LHCN-M2 (cell line): ENCODE measurements around the gene KSR1. TPM values are rescaled to one million over a fixed set of nuclear protein-coding genes. Genes with fewer than 3 reads are reported as not detected.
"Not testable (repeated sequence)": the region's sequence is repeated elsewhere in the genome, so short reads cannot be mapped to it uniquely, and the experiment has no call there.

Source experiments
- DNase-seq: peaks from one replicate; pipeline ENCODE4 v3.0.0-alpha.2; 2012; ENCODE audit warnings: low read depth
- total RNA-seq: library from RNA; depleted of rRNA; stranded (reverse); fragments of >200 nt; gene quantifications from 2 replicates; pipeline ENCODE4 v1.2.3, GENCODE V29; 2014

The KSR1 gene
- total RNA-seq, 1 experiment from 2014 or later: 6.0 TPM

DNA sequence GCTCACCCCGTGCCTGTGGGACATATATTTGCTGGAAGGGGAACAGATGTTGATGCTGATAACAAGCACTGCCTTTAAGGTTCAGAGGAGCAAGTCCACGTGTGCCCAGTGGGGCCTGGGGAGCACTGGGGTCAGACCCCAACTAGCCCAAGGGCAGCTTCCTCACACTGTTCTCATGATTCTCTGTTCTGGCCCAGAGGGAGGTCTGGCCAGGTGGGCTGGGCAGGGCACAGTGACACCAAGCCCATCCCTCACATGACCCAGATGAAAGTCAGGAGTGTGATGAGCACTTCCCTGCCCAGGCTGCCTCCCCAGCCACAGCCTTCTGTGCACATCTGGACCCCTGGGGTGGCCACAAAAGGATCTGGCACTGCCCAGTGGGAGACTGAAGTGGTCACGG lies 29.8 kb upstream of the KSR1 start:
- not testable (repeated sequence) for DNase-seq

DNA sequence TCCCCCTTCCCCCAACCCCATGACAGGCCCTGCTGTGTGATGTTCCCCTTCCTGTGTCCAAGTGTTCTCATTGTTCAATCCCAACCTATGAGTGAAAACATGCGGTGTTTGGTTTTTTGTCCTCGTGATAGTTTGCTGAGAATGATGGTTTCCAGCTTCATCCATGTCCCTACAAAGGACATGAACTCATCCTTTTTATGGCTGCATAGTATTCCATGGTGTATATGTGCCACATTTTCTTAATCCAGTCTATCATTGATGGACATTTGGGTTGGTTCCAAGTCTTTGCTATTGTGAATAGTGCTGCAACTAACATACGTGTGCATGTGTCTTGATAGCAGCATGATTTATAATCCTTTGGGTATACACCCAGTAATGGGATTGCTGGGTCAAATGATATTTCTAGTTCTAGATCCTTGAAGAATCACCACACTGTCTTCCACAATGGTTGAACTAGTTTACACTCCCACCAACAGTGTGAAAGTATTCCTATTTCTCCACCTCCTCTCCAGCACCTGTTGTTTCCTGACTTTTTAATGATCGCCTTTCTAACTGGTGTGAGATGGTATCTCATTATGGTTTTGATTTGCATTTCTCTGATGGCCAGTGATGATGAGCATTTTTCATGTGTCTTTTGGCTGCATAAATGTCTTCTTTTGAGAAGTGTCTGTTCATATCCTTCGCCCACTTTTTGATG lies 28.9 kb upstream of the KSR1 start:
- DNase-seq: not testable (repeated sequence)

DNA sequence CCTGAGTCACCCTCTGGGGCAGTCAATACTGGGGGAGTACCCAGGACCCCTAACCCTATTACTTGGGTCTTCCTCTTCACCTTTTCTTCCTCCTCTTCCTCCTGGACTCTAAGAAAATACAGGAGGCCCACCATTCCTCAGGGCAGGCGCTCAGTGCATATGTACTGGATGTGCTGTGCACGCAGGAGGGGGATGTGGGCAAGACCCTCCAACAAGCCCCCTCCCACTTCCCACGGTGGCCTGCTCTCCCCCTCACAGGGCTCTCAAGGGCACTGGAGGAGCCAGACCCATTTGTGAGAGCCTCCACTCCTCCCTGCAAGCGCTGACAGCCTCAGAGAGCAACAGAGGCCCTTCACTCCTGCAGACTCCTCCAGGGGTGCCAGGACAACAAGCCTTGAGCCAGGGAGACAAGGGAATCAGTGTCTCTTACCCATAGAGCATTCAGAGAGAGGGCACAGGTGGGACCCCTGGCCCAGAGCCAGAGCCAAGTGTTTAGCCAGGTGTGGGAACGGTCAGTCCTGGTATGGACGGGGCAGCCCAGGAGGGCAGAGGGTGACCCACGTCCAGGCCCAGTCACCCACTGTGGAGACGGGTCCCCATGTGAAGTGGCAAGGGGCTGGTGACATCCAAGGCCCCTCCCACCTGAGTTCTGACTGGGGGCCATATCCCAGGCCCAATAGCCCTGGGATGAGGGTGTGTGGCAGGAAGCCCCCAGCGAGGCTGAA lies 27.3 kb upstream of the KSR1 start:
- no peak for DNase-seq

DNA sequence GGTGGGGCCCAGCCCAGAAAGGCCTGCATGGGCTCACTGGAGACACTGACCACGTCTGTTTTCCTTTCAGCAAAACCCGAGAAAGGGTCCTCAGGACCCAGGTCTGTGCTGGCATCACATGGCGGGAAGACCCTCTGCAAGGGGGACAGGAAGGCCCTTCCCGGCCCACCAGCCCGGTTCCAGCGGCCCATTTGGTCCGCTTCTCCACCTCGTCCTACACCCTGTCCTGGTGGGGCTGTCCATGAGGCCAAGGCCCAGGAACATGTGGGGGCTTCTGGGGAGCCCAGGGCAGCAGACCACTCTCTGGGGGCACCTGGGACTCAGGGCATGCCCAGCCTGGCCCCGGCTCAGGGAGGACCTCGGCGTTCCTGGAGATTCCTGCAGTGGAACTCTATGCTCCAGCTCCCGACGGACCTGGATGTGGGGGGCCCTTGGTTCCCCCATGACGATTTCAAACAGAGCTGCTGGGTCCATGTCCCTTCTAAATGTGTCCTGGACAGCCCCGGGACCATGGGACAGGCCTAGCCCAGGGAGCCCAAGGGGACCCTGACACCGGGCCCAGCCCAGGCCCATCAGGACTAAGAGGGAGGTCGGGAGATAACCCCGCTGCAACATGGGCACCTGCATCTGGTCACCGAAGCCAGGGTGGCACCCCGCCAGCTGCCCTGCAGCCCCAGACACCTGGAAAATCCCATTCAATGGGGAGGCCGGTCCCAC lies 26.4 kb upstream of the KSR1 start:
- DNase-seq: no peak

DNA sequence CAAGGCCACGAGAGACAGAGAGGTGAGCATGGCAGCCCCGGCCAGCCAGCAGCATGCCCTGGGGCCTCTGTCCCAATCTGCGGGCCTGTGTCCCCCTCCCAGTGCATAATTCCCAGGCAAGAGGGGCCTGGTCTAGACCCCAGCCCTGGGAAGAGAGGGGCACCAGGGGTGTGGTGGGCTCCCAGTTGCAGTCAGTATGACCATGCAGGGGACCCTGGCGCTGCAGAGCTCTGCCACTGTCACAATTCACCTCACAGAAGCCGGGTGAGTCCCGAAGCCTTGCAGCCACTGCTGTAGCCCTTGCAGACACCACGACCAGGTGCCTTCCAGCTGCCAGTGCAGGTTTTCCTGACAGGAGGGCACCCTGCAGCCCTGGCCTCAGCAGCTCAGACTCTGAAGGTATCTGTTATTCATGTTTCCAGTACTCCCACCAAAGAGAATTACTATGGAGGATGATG lies 25.8 kb upstream of the KSR1 start:
- no peak for DNase-seq

DNA sequence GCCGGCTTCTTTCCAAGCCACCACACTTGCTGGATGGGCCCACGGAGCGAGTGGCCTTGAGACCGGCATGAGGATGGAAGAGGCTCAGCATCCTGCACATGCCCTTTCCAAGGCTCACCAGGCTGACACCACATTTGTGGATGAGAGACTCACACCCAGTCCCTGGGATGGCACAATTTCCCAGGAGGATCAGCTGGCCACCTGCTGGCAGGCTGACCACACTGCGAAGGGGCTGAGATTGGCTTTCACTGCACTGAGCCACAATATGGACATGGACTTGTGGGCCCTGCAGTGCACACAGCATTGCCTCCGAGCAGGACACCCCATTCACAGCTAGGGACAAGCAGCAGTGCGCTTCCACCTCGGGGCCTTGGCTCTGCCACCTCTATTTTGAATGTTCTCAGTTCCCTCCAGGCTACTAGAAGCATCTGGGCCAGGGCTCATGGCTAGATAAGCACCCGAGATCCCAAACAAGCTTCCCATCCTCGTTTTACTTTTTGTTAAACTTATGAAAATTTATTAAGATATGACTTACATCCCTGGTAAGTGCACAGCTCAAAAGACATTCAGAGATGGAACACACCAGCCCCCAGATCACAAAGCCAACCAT lies 25.3 kb upstream of the KSR1 start:
- peak; percentile 56 for DNase-seq

DNA sequence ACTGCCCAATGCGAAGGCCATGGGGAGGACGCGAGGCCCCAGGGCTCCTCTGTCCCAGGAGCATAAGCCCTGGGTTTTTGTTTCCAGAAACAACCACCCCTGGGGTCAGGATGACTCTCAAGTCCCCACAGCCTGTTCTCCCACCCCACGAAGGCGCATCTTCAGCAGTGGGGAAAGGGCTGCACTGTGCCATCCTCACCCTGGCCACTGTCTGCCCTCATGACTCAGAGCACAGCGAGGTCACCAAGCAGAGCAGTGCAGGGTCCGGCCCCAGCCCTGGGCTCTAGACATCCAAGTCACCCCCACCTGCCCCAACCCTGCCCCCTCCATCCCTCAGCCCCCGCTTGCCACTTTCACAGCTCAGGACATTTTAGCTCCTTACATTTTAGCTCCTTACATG lies 22.7 kb upstream of the KSR1 start:
- no peak for DNase-seq

DNA sequence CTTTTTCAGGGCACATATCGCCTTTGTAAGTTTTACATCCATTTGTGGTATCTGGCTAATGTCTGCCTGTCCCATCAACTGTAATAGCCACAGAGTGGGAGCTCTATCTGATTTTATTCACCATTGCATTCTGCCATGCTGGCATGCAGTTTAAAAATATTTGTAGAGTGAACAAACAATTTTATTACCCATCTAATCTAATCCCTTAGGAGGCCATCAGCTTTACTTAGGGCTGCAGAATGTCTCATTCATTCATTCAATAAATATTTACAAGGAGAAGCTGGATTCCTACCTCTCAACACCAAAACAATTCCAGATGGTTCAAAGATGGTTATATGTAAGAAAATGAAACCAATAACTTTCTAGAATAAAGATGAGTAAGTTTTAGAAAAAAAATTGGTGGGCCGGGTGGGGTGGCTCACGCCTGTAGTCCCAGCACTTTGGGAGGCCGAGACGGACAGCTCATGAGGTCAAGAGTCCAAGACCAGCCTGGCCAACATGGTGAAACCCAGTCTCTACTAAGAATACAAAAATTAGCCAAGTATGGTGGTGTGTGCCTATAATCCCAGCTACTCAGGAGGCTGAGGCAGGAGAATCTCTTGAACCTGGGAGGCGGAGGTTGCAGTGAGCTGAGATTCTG lies 20.7 kb upstream of the KSR1 start:
- DNase-seq: not testable (repeated sequence)

DNA sequence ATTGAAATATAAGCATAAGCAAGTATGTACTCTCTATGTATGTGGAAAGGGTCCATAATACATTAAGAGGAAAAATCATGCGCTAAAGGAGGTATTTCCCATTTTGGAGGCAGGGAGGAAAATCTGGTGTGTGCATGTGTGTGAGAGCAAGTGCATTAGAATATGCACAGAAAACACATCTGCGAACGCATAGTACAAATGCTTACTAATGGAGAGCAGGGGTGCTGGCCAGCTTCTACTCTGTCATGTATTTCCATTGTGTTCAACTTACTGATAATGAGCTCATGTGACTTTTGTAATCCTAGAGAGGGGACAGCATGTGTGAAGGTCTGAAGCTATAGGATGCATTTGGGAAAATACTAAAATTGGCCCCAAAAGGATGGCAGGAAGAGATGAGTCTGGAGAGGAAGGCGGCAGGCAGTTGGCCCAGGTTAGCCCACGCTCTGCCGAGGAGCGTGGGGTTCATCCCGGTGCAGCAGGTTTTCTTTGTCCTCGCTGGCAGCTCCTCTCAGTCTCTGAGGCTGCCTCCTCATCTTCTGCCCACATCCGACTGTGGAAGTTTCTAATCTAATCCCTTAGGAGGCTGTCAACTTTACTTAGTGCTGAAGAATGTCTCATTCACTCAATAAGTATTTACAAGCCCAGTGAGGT lies 17.8 kb upstream of the KSR1 start:
- peak; percentile 20 for DNase-seq

DNA sequence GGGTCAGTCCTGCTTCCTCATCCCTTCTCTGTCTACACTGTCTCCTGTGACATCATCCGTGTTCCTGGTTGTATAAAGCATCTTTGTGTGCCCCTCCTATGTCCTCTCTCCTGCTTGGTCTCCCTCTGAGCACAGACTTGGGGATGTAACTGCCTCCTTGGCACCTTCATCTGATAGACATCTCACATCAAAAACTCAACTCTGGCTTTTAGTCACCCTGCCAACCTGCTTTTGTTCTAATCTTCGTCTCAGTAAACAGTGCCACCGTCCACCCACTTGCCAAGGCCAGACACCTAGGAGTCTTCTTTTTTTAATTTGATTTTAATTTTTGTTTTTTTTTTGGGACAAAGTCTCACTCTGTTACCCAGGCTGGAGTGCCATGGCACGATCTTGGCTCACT lies 16.9 kb upstream of the KSR1 start:
- no peak for DNase-seq

DNA sequence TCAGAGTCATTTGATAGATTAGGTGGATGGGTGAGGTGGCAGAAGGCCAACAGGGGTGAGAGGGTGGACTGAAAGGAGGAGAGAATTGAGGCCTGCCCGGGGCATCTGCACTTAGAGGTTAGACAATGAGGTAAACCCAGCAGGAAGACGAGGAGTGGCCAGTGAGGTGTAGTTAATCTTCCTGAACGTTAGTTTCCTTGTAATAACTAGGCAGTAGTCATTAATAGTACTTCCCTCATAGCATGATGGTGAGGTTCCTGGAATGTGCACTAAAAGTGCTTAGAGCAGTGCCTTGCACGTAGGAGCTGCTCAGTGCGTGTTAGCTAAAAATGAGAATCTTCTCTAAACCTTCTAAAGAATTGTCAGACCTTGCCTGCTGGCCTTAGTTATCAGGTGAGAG lies 13.5 kb upstream of the KSR1 start:
- DNase-seq: no peak

DNA sequence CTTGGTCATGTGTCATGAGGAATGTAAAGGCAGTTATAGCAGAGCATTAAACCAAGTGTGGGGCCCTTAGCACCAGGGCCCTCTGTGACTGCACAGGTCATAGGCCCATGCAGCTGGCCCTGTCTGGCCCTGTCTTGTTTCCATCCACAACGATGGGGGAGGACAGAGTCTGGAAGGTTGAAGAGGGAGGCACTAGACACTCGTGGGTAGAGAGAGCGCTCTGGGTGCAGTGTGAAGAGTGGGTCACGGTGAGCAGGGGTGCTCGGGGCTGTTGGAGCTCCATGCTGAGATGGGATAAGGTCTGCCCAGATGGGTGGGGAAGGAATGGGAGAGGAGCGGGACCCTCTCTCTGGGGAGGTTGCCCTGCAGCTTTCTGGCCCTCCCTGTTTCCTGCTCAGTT lies 12.8 kb upstream of the KSR1 start:
- DNase-seq: no peak

DNA sequence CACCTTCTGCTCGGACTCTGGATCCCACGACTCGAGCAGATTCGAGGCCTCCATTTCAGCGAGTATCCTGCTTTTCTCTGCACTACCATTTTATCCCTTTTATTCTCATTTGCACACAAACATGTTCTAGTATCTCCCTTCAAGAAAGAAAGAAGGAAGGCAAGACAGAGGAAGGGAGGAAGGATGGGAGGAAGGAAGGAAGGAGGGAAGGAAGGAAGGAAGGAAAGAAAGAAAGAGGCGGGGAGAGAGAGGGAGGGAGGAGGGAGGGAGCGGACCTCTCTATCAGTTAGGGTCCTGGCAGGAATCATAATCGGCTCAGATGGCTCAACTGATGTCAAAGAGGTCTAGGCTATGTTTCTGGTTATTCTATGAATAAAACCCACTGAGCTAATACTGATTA lies 10.3 kb upstream of the KSR1 start:
- DNase-seq: no peak

DNA sequence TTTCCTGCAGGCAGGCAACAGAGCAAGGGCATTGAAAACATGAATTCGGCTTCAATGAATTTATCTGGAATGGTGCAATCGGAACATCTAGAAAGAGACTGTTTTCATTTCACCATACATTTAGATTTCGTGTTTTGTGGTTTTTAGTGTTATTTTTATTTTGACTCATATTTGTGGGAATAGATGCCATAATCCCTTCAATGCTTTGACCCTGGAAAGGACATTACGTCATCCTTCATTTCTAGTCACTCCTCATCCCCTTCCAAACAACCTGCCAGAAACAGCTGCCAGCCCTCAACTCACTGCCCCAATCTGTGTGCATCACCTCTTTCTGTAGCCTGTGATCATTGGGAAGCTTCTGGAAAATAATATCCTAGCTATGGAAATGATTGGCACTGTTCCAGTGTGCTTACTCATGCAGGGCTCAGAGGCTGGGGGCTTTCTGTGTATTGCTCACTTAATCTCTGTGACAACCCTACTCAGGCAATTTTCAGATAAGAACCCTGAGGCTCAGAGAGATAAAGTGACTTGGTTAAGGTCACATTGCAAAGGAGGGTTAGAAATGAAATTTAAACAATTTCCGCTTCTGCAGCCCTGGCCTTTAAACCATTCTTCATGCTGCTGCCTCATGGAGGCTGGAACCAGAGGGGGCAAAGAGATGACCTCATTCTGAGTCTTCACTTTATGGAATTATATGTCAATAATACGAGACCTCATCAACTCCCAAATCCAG lies 9.5 kb upstream of the KSR1 start:
- peak; percentile 95 for DNase-seq

DNA sequence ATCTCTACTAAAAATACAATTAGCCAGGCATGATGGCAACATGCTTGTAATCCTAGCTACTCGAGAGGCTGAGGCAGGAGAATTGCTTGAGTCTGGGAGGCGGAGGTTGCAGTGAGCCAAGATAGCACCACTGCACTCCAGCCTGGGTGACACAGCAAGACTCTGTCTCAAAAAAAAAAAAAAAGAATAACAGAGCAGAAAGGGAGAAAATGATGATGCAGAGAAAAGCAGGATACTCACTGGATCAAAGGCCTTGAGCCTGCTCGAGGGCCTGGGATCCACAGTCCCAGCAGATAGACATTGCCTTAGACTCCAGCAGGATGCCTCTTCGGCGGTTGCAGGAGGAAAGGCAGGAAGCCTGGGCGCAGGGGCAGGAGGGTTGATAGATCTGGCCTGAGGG lies 7.7 kb upstream of the KSR1 start:
- DNase-seq: not testable (repeated sequence)

DNA sequence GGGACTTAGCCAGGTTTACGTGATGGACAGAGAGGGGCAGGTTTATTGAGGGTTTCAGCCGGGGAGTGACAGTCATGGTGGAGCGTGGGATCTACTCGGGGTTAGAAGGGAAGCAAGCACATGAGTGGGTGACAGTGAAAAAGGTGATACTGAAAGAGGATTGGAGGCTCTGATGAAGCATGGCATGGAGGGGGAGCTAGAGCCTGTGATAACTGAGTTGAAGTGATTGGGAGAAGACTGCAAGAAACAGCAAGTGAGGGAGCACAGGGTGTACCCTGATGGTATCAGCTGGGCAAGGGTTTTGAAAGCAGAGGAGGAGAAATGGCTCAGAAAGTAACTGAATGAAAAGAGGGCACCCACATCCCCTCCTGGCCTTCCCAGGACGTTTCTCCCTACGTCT lies 6.7 kb upstream of the KSR1 start:
- no peak for DNase-seq

DNA sequence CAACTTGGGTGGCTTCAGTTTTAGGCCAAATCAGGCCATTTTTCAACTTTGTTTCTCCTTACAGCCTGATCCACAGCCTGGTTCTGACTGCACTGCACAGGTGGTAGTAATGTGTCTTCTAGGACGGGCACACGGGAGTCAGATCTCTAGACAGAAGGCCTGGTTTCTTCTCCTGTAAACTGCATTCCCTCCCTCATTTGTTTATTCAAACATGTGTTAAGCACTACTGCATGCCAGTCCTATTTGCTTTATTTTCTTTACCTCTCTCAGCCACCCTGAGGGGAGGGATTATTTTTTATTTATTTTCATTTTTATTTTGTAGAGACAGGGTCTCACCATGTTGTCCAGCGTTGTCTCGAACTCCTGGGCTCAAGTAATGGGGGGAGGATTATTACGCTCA lies 6.3 kb upstream of the KSR1 start:
- no peak for DNase-seq

DNA sequence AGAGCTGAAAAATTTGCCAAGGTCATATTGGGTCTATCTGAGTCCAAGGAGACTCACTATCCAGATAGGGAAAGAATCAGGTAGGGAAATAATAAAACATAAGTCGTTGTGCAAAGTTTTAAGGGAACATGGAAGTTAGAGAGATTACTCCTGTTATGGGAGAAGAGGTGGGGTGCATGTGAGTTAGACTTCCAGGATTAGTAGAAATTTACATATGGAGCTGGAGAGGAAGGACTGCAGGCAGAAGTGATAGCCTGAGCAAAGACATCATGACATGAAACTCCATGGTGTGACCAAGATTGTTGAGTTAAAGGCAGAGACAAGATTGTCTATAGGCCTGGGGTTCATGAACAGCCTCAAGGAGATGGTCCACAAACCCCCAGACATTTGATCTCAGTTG lies 5.8 kb upstream of the KSR1 start:
- no peak for DNase-seq

DNA sequence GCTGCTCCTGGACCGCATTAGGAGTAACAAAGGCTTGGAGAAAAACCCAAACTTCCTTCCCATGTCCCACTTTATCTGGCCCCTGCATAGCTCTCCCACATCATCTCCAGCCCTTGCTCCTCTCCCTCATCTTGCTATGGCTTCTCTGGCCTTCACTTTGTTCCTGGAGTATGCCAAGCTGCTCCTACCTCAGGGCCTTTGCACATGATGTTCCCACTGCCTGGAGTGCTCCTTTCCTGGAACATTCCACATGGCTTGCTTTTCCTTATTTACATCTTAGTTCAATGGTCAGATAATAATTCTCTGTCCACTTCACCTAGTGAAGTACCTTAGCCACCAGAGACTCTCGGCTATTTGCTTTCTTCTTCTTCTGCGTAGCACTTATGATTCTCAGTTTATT lies 4.3 kb upstream of the KSR1 start:
- no peak for DNase-seq

DNA sequence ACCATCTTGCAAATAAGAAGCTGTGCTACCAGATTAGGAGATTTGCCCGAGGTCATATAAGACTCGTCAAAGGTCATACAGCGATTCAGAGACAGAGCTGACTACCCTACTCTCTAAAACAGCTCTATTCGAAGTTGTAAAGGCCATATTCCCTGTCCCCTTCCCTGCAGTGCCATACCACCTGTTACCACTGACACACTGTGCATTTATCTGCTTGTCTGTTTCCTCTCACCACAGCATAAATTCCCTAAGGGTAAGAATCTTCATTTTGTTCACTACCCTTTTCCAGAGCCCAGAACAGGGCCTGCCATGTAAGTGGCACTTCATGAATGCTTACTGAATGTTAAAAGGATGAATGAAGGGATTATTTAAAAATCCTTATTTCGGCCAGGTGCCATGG lies 3.4 kb upstream of the KSR1 start:
- DNase-seq: no peak

DNA sequence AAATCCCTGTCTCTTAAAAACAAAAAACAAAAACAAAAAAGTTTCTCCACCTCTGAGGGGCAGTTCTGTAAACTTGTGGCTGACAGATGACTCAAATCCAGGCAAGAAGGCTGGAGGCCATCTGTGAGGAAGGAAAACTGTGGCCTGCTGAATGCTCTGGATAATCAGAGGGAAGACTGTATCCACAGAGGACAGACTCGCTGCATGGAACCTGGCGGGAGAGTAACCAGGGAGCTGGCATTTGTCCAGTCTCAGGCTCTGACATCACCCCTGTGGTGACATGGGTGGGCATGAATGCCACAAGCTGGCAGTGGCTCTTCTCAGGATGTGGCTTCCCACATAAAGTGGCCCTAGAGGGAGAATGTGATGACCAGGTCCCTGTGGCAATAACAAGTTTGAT lies 2.8 kb upstream of the KSR1 start:
- DNase-seq: peak; percentile 13
